Measurements from ENCODE around the gene SSBP2.
"Not testable (repeated sequence)": the region's sequence is repeated elsewhere in the genome, so short reads cannot be mapped to it uniquely, and the experiment has no call there.

The SSBP2 gene

GRCh38 chr5:81607693-81608092, 143.2 kb downstream of the SSBP2 start:
- FAIRE-seq (peak; percentile 71), DNase-seq (ENCODE audit: insufficient read length, low spot score) (no peak)

- no peak for DNase-seq (ENCODE audit: insufficient read length, low spot score)
- no peak for FAIRE-seq
Observed at GRCh38 chr5:81606150-81606549, 144.7 kb downstream of the SSBP2 start.

GRCh38 chr5:81605299-81605698, 145.6 kb downstream of the SSBP2 start:
- FAIRE-seq (no peak), DNase-seq (ENCODE audit: insufficient read length, low spot score) (no peak)

GRCh38 chr5:81604193-81604592, 146.7 kb downstream of the SSBP2 start:
- DNase-seq (ENCODE audit: insufficient read length, low spot score) (no peak), FAIRE-seq (peak; percentile 44)

- no peak for FAIRE-seq
Observed at GRCh38 chr5:81601919-81602318, 149.0 kb downstream of the SSBP2 start.

GRCh38 chr5:81592085-81592484, 158.8 kb downstream of the SSBP2 start:
- not testable (repeated sequence) for DNase-seq (ENCODE audit: insufficient read length, low spot score); FAIRE-seq

More at GRCh38 chr5:81601919-81602318, 149.0 kb downstream of the SSBP2 start:
- no peak for DNase-seq (ENCODE audit: insufficient read length, low spot score)

GRCh38 chr5:81590498-81591384, 160.2 kb downstream of the SSBP2 start:
- no peak for FAIRE-seq
- DNase-seq (ENCODE audit: insufficient read length, low spot score): no peak

GRCh38 chr5:81579262-81579924, 171.5 kb downstream of the SSBP2 start:
- no peak for DNase-seq (ENCODE audit: insufficient read length, low spot score)
- no peak for FAIRE-seq

- FAIRE-seq (no peak), DNase-seq (ENCODE audit: insufficient read length, low spot score) (no peak)
Observed at GRCh38 chr5:81577091-81577490, 173.8 kb downstream of the SSBP2 start.

GRCh38 chr5:81575924-81576323, 175.0 kb downstream of the SSBP2 start:
- DNase-seq (ENCODE audit: insufficient read length, low spot score): no peak
- no peak for FAIRE-seq

- FAIRE-seq (no peak), DNase-seq (ENCODE audit: insufficient read length, low spot score) (no peak)
Observed at GRCh38 chr5:81572201-81572600, 178.7 kb downstream of the SSBP2 start.

GRCh38 chr5:81558188-81558587, 192.7 kb downstream of the SSBP2 start:
- no peak for DNase-seq (ENCODE audit: insufficient read length, low spot score)
- no peak for FAIRE-seq

GRCh38 chr5:81556809-81557208, 194.1 kb downstream of the SSBP2 start:
- FAIRE-seq (peak; percentile 68), DNase-seq (ENCODE audit: insufficient read length, low spot score) (no peak)

GRCh38 chr5:81555865-81556264, 195.0 kb downstream of the SSBP2 start:
- FAIRE-seq: no peak
- DNase-seq (ENCODE audit: insufficient read length, low spot score): no peak

GRCh38 chr5:81554647-81555046, 196.2 kb downstream of the SSBP2 start:
- FAIRE-seq (no peak), DNase-seq (ENCODE audit: insufficient read length, low spot score) (no peak)

GRCh38 chr5:81553567-81554212, 197.2 kb downstream of the SSBP2 start:
- no peak for DNase-seq (ENCODE audit: insufficient read length, low spot score)
- no peak for FAIRE-seq

- DNase-seq (ENCODE audit: insufficient read length, low spot score): no peak
- FAIRE-seq: peak; percentile 79
Observed at GRCh38 chr5:81552852-81553566, 197.9 kb downstream of the SSBP2 start.

GRCh38 chr5:81549123-81549522, 201.8 kb downstream of the SSBP2 start:
- no peak for DNase-seq (ENCODE audit: insufficient read length, low spot score)
- FAIRE-seq: no peak

- FAIRE-seq: no peak
- no peak for DNase-seq (ENCODE audit: insufficient read length, low spot score)
Observed at GRCh38 chr5:81547001-81547400, 203.9 kb downstream of the SSBP2 start.

- FAIRE-seq (no peak), DNase-seq (ENCODE audit: insufficient read length, low spot score) (no peak)
Observed at GRCh38 chr5:81545911-81546310, 205.0 kb downstream of the SSBP2 start.

Data from GM19239 (cell line).